GM12872 (cell line): ENCODE measurements around the gene CCDC8.

Source experiments
- CTCF ChIP-seq: IDR thresholded peaks from 3 replicates; pipeline ENCODE4 v1.5.1; 2011; ENCODE audit warnings: low read depth, mild to moderate bottlenecking, low read length, moderate library complexity; ENCODE audit not compliant: insufficient read depth

The CCDC8 gene

GRCh38 chr19:46390866-46391265 is 22.5 kb downstream of the CCDC8 start:
- TF ChIP-seq CTCF, result no peak

- TF ChIP-seq CTCF, result no peak
Measured at GRCh38 chr19:46390121-46390858, 23.1 kb downstream of the CCDC8 start.

GRCh38 chr19:46388311-46389095 is 24.9 kb downstream of the CCDC8 start:
- no peak for TF ChIP-seq CTCF

GRCh38 chr19:46387713-46388130 is 25.6 kb downstream of the CCDC8 start:
- no peak for TF ChIP-seq CTCF

GRCh38 chr19:46386996-46387712 is 26.2 kb downstream of the CCDC8 start:
- no peak for TF ChIP-seq CTCF

GRCh38 chr19:46386151-46386550 is 27.2 kb downstream of the CCDC8 start:
- no peak for TF ChIP-seq CTCF

GRCh38 chr19:46385636-46386035 is 27.7 kb downstream of the CCDC8 start:
- TF ChIP-seq CTCF, result no peak
